Caco-2 (cell line): ENCODE results near the gene COL15A1. TPM values are rescaled to one million over a fixed set of nuclear protein-coding genes. Genes with fewer than 3 reads are reported as not detected.

Source experiments
- BruUV-seq: library from RNA; stranded (reverse); fragments of 400-500 nt; replicated peaks from 2 replicates; lab custom pipeline; 2021; lab: Mats Ljungman, UMichigan
- CTCF ChIA-PET: fragments of 300-600 bp; sonication (Branson Sonifier 250); formaldehyde crosslinking; loops from one replicate; lab custom pipeline; 2022; ENCODE audit warnings: antibody characterized with exemption; lab: Charles Lee
- POLR2A ChIA-PET: fragments of 300-600 bp; sonication (Branson Sonifier 250); formaldehyde crosslinking; loops from one replicate; lab custom pipeline; 2022; ENCODE audit warnings: antibody characterized with exemption; lab: Charles Lee
- DNase-seq, 2 experiments: peaks; one replicate each; pipeline versions ENCODE4 v3.0.0 to v3.0.0-alpha.2; 2020 to 2022
- H3K27me3 ChIP-seq: replicated peaks from 2 replicates; pipeline ENCODE4 v1.6.0; 2011; ENCODE audit warnings: low read length; ENCODE audit not compliant: control insufficient read depth, insufficient read depth
- H3K36me3 ChIP-seq: 2 replicates; pipeline ENCODE4 v1.5.1; 2011; ENCODE audit warnings: low read length; ENCODE audit not compliant: control insufficient read depth, insufficient read depth
- H3K4me1 ChIP-seq: fragments of 250-450 bp; sonication (Bioruptor Pico); 2 replicates; pipeline ENCODE4 v1.5.1; 2020; ENCODE audit warnings: mild to moderate bottlenecking
- H3K4me3 ChIP-seq: 2 replicates; pipeline ENCODE4 v1.5.1; 2011; ENCODE audit warnings: low read depth, mild to moderate bottlenecking, control low read depth, low read length
- H3K9me3 ChIP-seq: fragments of 250-450 bp; sonication (Bioruptor Pico); 2 replicates; pipeline ENCODE4 v1.5.1; 2020; ENCODE audit warnings: mild to moderate bottlenecking, moderate library complexity
- H3K27ac Mint-ChIP-seq: one replicate; pipeline ENCODE4 v1.8.0; 2022; ENCODE audit warnings: mixed read lengths; ENCODE audit not compliant: unreplicated experiment
- H3K27me3 Mint-ChIP-seq: one replicate; pipeline ENCODE4 v1.8.0; 2022; ENCODE audit warnings: mixed read lengths; ENCODE audit not compliant: insufficient read depth, unreplicated experiment
- H3K36me3 Mint-ChIP-seq: one replicate; pipeline ENCODE4 v1.8.0; 2022; ENCODE audit warnings: mild to moderate bottlenecking, mixed read lengths; ENCODE audit not compliant: insufficient read depth, unreplicated experiment
- H3K4me1 Mint-ChIP-seq: one replicate; pipeline ENCODE4 v1.8.0; 2022; ENCODE audit warnings: low read depth, mixed read lengths; ENCODE audit not compliant: unreplicated experiment
- H3K4me3 Mint-ChIP-seq: one replicate; pipeline ENCODE4 v1.8.0; 2022; ENCODE audit warnings: mild to moderate bottlenecking, moderate library complexity, mixed read lengths; ENCODE audit not compliant: unreplicated experiment
- H3K9me3 Mint-ChIP-seq: one replicate; pipeline ENCODE4 v1.8.0; 2022; ENCODE audit warnings: mixed read lengths; ENCODE audit not compliant: unreplicated experiment
- intact Hi-C: fragments of 100-400 bp; cut with micrococcal nuclease; formaldehyde crosslinking; loops from one replicate; pipeline ENCODE4 v1.10.0; 2022; ENCODE audit not compliant: unreplicated experiment
- total RNA-seq: library from RNA; stranded (reverse); gene quantifications from 2 replicates; pipeline ENCODE4 v1.2.3, GENCODE V29; 2022
- TF ChIP-seq, protein P1 (sequence below), 2 experiments: fragments of 200-600 bp in 1 of 2; IDR thresholded peaks; 1 replicate in 1 of 2; 2 replicates in 1 of 2; pipeline versions ENCODE4 v1.5.1 to v1.8.0; 2011 to 2022; ENCODE audit warnings: antibody characterized with exemption in 1 of 2, control low read depth in 1 of 2, inconsistent platforms in 1 of 2, low read depth in 1 of 2, low read length in 1 of 2, mild to moderate bottlenecking in 1 of 2, moderate library complexity in 1 of 2; ENCODE audit not compliant: insufficient read depth in 1 of 2, severe bottlenecking in 1 of 2, unreplicated experiment in 1 of 2

The COL15A1 gene
- total RNA-seq, 1 experiment from 2014 or later = not detected

- no peak overlapping the region for H3K4me3 ChIP-seq
- Mint-ChIP-seq H3K27ac (no peak overlapping the region), H3K27me3 (peaks cover 13% of the 10 kb centered on the region), H3K4me1 (no peaks in the 10 kb centered on the region), H3K9me3 (no peaks in the 10 kb centered on the region), H3K4me3 (no peak overlapping the region), H3K36me3 (no peaks in the 10 kb centered on the region)
- no peaks in the 10 kb centered on the region for H3K4me1 ChIP-seq
- DNase-seq = no peak
- no peaks in the 10 kb centered on the region for H3K9me3 ChIP-seq
- TF ChIP-seq, protein P1, sequence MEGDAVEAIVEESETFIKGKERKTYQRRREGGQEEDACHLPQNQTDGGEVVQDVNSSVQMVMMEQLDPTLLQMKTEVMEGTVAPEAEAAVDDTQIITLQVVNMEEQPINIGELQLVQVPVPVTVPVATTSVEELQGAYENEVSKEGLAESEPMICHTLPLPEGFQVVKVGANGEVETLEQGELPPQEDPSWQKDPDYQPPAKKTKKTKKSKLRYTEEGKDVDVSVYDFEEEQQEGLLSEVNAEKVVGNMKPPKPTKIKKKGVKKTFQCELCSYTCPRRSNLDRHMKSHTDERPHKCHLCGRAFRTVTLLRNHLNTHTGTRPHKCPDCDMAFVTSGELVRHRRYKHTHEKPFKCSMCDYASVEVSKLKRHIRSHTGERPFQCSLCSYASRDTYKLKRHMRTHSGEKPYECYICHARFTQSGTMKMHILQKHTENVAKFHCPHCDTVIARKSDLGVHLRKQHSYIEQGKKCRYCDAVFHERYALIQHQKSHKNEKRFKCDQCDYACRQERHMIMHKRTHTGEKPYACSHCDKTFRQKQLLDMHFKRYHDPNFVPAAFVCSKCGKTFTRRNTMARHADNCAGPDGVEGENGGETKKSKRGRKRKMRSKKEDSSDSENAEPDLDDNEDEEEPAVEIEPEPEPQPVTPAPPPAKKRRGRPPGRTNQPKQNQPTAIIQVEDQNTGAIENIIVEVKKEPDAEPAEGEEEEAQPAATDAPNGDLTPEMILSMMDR (IDR thresholded peaks at IDR 0.05; ENCODE audit: insufficient read depth in 1 of 2, low read depth in 1 of 2, low read length in 1 of 2, severe bottlenecking in 1 of 2, unreplicated experiment in 1 of 2) = no peak
- ChIA-PET POLR2A (no interaction called here), CTCF (no interaction called here)
- intact Hi-C loops = no loop called here
- peaks cover 2% of the 10 kb centered on the region; the same call in 1 of the 2 replicates for H3K27me3 ChIP-seq
- no peaks in the 10 kb centered on the region for H3K36me3 ChIP-seq
- BruUV-seq = no TSS peak
These were observed 36.6 kb downstream of the COL15A1 start for GRCh38 chr9:98980291-98980690.

DNA sequence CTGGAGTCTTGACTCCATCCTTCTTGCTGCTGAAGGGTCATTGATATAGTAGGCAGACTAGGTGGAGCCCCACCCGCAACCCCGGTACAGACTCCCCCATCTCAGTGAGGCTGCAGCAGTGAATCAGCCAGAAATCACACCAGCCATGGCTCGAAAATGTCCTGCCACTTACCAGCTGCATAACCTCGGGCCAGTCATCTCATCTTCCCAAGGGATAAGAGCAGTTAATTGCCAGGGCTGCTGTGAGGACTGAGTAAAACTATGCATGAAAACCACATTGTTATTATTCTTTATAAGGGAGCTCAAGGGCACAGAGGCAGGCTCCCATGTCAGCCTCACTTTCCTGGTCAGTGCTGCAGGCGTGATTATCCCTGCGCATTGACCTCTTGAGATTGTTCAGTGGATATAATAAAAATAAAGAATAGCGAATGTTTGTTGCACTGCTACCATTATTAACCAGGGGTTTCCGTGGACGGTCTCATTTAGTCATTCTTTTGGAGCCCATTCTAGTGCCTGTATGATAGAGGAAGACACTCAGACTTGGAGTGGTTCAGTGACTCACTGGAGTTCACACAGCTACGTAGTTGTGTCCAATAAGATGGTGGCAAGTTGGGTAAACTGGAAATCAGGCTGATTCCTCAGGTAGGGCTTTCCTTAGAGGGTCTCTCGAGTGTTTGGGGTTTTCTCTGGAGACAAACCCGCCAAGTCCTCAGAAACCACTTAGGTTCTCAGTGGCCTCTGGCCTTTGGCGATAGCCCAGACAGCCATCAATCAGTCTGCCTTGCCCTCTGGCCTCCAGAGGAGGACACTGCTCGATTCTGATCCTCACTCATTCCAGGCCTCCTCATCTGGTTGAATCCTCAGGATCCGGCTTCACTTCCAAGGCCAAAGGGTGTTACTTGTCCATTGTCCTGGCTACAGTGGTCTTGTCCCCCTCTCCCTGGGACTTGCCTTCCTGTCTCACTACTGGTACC is 39.9 kb downstream of the COL15A1 start:
- CTCF ChIA-PET = no interaction called here
- no peaks in the 10 kb centered on the region for H3K36me3 ChIP-seq
- no peaks in the 10 kb centered on the region for H3K9me3 Mint-ChIP-seq
- TF ChIP-seq, protein P1 (IDR thresholded peaks at IDR 0.05; ENCODE audit: insufficient read depth in 1 of 2, low read depth in 1 of 2, low read length in 1 of 2, severe bottlenecking in 1 of 2, unreplicated experiment in 1 of 2) = no peak
- peaks cover 12% of the 10 kb centered on the region for H3K27me3 Mint-ChIP-seq
- H3K9me3 ChIP-seq = no peaks in the 10 kb centered on the region
- POLR2A ChIA-PET = no interaction called here
- no peaks in the 10 kb centered on the region for H3K4me1 ChIP-seq
- H3K36me3 Mint-ChIP-seq = no peaks in the 10 kb centered on the region
- no peaks in the 10 kb centered on the region for H3K4me1 Mint-ChIP-seq
- BruUV-seq = no TSS peak
- no peak overlapping the region for H3K27ac Mint-ChIP-seq
- no peaks in the 10 kb centered on the region for H3K27me3 ChIP-seq
- no peak overlapping the region for H3K4me3 Mint-ChIP-seq
- intact Hi-C loops = no loop called here
- no peak for DNase-seq
- no peak overlapping the region for H3K4me3 ChIP-seq

GRCh38 chr9:98985596-98985995 is 41.9 kb downstream of the COL15A1 start:
- no peaks in the 10 kb centered on the region for H3K9me3 ChIP-seq
- Mint-ChIP-seq H3K9me3 (no peaks in the 10 kb centered on the region), H3K27ac (no peak overlapping the region), H3K36me3 (no peaks in the 10 kb centered on the region), H3K4me1 (no peaks in the 10 kb centered on the region), H3K4me3 (no peak overlapping the region), H3K27me3 (peaks cover 7% of the 10 kb centered on the region)
- TF ChIP-seq, protein P1 (IDR thresholded peaks at IDR 0.05; ENCODE audit: insufficient read depth in 1 of 2, low read depth in 1 of 2, low read length in 1 of 2, severe bottlenecking in 1 of 2, unreplicated experiment in 1 of 2) = no peak
- no peaks in the 10 kb centered on the region for H3K36me3 ChIP-seq
- intact Hi-C loops = no loop called here
- no TSS peak for BruUV-seq
- no peaks in the 10 kb centered on the region for H3K4me1 ChIP-seq
- no peak overlapping the region for H3K4me3 ChIP-seq
- H3K27me3 ChIP-seq = no peaks in the 10 kb centered on the region
- ChIA-PET POLR2A (no interaction called here), CTCF (no interaction called here)
- DNase-seq = no peak
